ENCODE results near the gene PLET1.

DNA sequence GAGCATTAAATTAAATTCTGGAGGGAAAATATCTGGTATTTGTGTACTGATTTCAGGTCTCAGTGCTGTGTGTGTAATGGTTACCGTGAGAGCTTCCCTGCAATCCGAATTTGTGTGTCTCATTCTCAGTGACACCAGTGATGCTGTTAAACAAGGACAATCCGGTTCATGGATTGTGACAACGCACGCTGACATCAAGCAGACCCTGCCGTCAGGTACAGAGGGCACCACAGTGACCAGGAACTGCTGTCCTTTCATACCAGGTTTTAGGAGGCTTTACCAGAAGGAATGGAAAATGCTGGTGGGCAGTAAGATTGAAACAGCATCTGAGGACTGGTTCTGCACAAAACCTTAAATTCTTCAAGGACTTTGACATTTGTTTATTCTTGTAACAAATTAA is 30.5 kb upstream of the PLET1 start:
- no peak for TF ChIP-seq POLR2AphosphoS5 (IDR thresholded peaks at IDR 0.05; ENCODE audit: low read depth, low read length)
- no peak for TF ChIP-seq SIN3A (IDR thresholded peaks at IDR 0.05; ENCODE audit: borderline replicate concordance, insufficient read depth, low read length)
- no peak for TF ChIP-seq FOXP2 (optimal IDR thresholded peaks at IDR 0.05; ENCODE audit: borderline replicate concordance, extremely low read depth, extremely low read length, insufficient read depth)
- no peak for TF ChIP-seq TAF1 (IDR thresholded peaks at IDR 0.05; ENCODE audit: borderline replicate concordance, insufficient read depth, low read length)

Data from PFSK-1 (cell line).